ENCODE measurements around the gene APOBR.
"Not testable (repeated sequence)": the region's sequence is repeated elsewhere in the genome, so short reads cannot be mapped to it uniquely, and the experiment has no call there.

The APOBR gene, protein sequence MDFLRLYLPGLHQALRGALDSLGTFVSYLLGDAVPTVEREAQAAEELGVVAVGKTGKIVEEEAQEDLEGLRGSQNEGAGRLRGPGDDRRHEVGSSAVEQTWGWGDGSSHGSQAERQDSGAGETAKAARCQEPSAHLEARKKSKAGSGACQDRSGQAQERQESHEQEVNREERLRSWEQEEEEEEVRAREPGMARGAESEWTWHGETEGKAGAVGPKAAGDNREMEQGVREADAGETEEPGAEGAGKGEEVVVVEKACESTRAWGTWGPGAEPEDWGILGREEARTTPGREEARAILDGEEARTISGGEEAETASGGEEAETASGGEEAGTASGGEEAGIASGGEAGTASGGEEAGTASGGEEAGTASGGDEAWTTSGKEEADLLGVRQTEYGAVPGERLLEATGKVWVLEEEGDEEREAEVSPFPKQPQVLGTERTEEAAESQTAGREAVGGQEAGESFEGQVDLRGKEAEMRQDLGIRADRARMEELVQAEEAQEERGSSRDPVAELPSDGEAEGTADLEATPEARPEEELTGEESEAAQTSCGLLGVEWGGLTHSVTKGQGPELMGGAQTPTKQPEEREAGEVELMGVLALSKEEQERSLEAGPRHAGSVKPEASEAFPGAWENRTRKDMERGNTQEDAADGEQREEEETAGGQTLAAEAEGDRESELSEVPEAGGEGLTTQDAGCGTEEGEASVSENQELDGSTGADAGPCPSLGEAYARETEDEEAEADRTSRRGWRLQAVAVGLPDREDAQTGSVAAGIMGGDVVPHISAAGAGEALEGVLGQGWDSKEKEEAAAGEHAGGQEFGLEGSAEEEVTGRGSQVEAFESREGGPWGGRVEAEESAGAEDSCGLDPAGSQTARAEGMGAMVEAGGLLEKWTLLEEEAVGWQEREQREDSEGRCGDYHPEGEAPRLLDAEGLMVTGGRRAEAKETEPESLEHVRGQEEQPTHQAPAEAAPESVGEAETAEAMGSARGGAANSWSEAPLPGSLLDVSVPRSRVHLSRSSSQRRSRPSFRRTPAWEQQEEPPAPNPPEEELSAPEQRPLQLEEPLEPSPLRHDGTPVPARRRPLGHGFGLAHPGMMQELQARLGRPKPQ

DNA sequence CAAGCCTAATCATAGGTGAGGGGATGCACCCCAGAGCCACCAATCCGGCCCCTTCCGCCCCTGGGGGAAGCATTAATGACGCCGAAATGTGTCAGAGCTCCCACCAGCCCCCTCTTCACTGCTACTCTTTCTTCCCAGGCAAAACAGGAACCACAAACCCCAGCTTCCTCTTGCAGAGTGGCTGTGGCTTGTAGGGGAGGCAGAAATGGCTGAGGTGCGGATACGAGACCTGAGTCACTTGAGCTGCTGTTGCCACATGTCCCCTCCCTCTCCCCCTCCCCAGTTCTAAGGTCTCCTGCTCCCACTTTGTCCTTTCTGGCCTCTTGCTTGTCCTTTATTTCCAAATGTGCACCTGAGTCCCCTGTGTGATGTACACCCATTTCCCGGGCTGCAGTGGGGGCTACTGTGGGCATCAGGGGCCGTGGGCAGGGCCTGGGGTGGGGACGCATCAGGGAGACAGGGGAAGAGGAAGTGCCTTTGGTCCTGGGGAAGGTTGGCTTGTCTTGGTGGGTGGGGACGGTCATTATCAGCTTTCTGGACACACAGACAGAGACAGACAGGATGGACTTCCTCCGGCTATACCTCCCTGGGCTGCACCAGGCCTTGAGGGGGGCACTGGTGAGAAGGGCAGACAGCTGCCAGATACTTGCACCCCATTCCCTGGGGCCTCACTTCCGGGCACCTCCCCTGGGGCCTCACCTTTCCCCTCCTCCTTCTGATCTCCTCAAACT is at the start of gene APOBR:
TSS of gene APOBR (plus strand) at position 523 of the 731 bp plus-strand sequence. CDS start at position 562, 39 bp downstream.
- DNase-seq (ENCODE audit: low spot score), result no peak

DNA sequence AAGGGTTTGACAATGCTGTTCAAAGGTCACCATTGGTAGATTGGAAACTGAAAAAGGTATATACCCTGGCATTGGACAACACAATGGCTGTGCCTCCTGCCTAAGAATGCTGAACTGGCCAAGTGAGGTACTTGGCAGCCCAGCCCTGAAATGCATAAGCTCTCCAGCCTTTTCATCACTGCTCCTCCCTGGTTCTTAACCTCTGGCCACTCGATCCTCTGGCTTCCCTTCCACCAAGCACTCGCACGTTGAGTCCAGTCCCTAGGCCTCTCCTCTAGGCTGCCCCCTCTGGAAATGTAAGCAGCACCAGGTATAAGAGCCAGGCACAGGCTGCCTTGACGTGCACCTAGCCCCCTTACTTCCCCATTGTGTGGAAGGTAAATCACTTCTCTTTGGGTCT is 48.1 kb upstream of the APOBR start:
- not testable (repeated sequence) for DNase-seq (ENCODE audit: low spot score)

DNA sequence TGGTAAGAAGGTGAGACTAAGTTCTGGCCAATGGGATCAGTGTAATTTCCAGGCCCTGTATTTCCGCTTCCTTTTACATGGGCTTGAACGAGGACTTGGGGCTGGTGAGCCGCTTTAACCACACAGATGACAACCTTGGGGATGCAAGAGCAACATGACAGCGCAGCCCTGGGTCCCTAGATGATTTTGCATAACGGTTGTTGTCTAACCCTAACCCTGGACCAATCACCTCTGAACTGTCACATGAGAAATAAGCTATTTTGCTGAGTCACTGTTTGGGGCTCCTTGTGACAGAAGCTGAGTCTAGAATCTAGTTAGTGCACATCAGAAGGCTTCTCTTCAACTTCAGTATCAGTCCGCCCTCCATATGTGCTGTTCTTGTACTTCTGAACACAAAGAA is 47.4 kb upstream of the APOBR start:
- not testable (repeated sequence) for DNase-seq (ENCODE audit: low spot score)

DNA sequence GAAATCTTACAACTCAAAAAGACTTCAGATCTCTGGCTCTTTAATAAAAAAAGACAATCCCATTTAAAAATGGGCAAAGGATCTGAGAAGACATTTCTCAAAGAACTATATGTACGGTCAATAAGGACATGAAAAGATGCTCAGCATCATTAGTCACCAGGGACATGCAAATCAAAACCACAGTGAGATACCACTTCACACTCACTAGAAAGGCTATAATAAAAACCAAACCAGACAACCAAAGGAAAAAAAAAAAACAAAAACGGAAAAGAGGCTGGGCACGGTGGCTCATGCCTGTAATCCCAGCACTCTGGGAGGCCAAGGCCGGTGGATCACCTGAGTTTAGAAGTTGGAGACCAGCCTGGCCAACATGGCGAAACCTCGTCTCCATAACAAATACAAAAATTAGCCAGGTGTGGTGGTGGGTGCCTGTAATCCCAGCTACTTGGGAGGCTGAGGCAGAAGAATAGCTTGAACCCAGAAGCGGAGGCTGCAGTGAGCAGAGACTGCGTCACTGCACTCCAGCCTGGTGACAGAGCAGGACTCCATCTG is 20.7 kb upstream of the APOBR start:
- no peak for DNase-seq (ENCODE audit: low spot score)

DNA sequence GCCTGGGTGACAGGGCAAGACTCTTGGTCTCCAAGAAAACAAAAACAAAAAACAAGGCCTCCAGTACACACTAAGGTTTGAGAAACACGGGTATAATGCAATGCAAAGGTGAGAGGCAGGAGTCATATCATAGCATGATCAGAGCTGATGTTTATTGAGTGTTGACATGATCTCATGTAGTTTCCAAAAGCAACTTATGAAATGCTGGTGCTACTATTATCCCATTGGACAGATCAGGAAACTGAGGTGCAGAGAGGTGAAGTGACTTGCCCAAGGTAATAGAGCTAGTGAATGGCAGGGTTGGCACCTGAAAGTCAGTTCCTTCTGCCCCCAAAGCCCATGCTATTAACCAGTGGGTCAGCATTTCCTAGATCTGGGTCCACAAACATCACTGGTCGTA is 19.2 kb upstream of the APOBR start:
- DNase-seq (ENCODE audit: low spot score), result no peak

DNA sequence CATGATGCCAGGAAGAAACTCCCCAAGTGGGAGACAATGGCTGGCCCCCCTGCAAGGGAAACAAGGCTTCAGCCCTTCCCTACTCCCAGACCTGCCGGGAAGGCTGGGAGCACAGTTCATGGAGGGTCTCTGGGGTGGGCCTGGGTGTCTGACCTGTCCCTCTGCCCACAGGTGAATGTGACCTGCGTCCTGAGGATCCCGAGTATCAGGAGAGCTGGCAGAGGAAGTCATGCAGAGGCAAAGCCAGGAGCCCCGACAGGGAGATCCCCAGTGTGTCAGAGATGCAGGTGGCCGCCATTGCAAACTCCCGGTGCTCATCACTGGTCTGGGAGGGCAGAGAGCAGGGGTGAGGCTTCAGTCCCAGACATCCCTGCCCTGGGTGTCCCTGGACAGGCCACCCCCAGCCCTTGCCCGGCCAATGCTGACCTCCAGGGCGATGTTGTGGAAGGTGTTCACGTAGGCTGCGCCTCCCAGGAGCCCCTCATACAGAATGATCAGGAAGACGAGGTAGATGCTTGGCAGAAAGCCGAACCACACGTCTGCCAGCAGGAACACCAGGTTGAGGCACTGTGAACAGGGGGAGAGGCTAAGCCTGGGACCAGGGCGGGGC is 17.0 kb upstream of the APOBR start:
- DNase-seq (ENCODE audit: low spot score), result no peak

DNA sequence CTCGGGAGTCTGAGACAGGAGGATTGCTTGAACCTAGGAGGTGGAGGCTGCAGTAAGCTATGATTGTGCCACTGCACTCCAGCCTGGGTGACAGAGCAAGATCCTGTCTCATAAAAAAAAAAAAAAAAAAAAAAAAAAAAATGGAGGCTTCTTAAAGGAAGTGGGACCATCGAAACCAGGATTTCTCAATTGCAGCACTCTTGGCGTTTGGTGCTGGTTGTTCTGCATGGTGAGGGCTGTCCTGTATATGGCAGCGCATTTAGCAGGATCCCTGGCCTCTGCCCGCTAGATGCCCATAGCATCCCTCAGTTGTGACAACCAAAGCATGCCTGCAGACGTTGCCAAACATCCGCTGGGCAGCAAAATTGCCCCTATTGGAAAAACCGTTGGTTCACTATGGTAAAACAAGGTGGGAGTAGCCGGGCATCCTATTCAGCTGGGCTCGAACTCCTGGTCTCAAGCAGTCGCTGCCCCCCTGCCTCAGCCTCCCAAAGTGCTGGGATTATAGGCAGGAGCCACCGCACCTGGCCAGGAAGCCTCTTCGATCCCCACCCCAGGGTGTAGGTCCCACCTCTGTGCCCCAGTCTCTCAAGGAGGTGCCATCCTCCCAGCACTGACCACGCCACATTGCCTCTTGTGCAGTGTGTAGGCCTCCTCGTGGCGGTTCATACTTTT is 15.8 kb upstream of the APOBR start:
- DNase-seq (ENCODE audit: low spot score), result no peak

DNA sequence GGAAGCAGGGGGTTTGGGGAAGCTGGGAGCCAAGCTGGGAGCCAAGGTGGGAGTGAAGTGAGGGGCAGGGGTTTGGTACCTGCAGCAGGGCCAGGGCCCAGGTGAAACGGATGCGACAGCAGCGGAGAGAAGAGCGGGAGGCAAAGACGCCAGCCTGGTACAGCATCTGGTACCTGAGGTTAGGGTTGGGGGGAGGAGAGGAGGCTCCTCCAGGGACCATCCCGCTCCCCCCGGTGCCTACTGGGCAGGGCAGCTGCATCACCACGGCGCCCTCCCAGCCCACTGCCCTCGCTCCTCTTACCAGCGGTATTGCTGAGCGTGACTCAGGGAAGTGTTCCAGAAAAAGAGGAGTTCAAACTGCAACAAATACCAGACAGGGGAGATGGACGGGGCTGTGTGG is 12.4 kb upstream of the APOBR start:
- DNase-seq (ENCODE audit: low spot score), result no peak

DNA sequence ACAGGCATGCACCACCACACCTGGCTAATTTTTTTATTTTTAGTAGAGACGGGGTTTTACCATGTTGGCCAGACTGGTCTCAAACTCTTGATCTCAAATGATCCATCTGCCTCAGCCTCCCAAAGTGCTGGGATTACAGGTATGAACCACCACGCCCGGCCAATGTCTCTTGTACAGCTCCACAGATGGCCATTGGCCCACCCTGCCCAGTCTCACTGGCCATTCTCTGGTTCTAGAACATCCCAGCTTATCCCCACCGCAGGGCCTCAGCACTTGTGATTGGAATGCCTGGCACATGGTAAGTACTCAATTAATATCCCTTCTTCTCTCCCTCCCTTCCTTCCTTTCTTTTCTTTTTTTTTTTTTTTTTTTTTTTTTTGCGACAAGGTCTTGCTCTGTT is 11.1 kb upstream of the APOBR start:
- not testable (repeated sequence) for DNase-seq (ENCODE audit: low spot score)

DNA sequence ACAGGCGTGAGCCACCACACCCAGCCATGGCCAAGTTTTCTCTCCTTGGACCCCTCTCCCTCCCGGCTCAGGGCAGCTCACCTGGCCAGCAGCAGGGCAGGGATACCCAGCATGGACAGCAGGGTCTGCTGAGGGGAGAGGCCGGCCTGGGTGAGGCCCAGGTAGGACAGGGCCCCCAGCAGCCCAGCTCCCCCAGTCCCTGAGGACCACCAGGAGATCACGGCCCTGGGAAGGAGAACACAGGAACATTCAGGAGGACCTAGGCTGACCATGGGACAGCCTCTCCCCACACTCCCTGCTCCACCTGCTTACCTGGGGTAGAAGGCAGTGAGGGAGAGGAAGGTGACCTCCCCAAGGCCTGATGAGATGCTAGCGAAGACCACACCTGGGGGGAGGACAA is 8.2 kb upstream of the APOBR start:
- DNase-seq (ENCODE audit: low spot score), result no peak

DNA sequence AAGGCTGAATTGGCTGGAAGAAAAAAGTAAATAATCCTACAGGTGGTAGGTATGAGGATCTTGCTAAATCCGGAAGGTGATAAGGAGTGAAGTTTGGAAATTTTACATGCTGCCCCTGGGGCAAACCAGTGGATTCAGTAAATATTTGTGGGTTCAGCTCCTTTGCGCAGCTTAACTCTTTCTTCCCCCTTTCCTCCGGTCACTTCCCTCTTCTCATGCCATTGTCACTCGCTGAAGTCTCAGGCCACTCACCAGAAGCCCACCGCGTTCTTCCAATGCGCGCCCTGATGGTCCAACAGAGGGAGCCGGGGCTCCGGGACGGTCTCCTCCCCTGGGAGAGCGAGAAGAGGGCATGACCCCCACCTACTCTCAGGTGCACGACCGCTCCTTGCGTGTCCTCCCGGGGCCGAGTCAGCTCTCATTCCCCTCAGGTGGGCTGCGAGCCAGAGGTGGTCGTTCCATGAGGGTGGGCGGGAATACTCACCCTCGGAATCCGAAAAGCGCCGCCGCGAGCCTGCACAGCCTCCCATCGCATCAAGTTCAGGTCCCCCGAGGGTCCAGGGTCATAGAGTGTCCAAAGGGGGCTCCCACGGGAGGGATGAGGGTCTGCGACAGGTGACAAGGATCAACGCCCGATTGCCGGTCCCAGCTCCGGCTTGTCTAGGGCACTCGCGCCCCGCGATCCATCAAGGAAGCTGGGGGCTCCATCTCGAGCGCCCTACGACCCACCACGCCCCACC is 3.0 kb upstream of the APOBR start:
- DNase-seq (ENCODE audit: low spot score), result peak; percentile 64

DNA sequence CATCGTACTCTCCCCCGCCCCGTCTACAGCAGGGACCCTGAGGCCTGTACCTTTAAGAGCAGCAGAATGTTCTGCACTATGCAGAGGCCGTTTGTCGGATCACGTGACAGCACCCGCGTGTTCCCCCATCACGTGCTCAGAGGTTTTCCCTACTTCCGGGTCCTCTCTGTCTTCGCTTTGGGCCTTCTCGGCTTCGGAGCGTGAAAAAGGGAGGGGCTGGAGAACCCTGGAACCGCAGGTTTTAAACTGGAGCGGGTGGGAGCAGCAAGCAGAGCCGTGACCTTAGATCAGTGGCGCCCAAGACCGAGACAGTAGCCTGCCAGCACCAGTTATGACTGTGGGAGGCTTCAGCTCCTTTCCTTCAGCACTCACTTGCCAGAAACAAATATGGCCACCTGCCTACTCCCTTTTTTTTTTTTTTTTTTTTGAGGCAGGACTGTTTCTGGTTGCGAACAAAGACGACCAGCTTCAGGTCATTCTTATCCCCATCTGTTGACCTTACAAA is 2.4 kb upstream of the APOBR start, which contains the start of gene CLN3:
TSS of gene CLN3 (minus strand) at position 105 of the 505 bp plus-strand sequence. CDS start 315 bp downstream, outside the sequence.
- peak; percentile 93 for DNase-seq (ENCODE audit: low spot score)

DNA sequence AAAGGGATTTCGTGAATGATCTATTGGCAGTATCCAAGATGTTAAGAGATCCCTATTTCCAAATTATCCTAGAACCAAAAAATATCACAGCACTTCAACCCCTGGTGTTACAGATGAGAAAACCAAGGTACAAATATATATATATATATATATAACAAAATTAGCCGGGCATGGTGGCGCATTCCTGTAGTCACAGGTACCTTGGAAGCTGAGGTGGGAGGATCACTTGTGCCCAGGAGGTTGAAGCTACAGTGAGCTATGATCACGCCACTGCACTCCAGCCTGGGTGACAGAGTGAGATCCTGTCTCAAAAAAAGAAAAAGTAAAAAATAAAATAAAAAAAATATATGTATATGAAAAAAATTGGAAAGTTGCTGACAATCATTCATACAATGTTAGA is 1.9 kb upstream of the APOBR start:
- DNase-seq (ENCODE audit: low spot score), result no peak

DNA sequence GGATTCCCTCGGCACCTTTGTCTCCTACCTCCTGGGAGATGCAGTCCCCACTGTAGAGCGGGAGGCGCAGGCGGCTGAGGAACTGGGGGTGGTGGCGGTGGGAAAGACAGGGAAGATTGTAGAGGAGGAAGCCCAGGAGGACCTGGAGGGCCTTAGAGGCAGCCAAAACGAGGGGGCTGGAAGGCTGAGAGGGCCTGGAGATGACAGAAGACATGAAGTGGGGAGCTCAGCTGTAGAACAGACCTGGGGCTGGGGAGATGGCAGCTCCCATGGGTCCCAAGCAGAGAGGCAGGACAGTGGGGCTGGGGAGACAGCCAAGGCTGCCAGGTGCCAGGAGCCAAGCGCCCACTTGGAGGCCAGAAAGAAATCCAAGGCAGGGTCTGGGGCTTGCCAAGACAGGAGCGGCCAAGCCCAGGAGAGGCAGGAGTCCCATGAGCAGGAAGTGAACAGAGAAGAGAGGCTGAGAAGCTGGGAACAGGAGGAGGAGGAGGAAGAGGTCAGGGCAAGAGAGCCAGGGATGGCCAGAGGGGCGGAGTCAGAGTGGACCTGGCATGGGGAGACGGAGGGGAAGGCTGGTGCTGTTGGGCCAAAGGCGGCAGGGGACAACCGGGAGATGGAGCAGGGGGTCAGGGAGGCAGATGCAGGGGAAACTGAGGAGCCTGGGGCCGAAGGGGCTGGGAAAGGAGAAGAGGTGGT is 803 bp downstream of the APOBR start:
- DNase-seq (ENCODE audit: low spot score), result no peak

DNA sequence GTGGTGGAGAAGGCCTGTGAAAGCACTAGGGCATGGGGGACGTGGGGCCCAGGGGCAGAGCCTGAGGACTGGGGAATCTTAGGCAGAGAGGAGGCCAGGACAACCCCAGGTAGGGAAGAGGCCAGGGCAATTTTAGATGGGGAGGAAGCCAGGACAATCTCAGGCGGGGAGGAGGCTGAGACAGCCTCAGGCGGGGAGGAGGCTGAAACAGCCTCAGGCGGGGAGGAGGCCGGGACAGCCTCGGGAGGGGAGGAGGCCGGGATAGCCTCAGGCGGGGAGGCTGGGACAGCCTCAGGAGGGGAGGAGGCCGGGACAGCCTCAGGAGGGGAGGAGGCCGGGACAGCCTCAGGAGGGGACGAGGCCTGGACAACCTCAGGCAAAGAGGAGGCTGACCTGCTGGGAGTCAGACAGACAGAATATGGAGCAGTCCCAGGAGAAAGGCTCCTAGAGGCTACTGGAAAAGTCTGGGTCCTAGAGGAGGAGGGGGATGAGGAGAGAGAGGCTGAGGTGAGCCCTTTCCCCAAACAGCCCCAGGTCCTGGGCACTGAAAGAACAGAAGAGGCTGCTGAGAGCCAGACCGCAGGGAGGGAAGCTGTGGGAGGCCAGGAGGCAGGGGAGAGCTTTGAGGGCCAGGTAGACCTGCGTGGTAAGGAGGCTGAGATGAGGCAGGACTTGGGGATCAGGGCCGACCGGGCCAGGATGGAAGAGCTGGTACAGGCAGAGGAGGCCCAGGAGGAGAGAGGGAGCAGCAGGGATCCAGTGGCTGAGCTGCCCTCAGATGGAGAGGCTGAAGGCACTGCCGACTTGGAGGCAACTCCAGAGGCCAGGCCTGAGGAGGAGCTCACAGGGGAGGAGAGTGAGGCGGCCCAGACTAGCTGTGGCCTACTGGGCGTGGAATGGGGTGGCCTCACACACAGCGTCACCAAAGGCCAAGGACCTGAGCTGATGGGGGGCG is 1.6 kb downstream of the APOBR start:
- no peak for DNase-seq (ENCODE audit: low spot score)

DNA sequence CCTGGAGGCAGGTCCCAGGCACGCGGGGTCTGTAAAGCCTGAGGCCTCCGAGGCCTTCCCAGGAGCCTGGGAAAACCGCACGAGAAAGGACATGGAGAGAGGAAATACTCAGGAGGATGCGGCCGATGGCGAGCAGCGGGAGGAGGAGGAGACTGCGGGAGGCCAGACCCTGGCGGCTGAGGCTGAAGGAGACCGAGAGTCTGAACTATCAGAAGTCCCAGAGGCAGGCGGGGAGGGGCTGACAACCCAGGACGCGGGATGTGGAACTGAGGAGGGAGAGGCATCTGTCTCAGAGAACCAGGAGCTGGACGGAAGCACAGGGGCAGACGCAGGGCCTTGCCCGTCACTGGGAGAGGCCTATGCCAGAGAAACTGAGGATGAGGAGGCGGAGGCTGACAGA is 2.4 kb downstream of the APOBR start:
- no peak for DNase-seq (ENCODE audit: low spot score)

DNA sequence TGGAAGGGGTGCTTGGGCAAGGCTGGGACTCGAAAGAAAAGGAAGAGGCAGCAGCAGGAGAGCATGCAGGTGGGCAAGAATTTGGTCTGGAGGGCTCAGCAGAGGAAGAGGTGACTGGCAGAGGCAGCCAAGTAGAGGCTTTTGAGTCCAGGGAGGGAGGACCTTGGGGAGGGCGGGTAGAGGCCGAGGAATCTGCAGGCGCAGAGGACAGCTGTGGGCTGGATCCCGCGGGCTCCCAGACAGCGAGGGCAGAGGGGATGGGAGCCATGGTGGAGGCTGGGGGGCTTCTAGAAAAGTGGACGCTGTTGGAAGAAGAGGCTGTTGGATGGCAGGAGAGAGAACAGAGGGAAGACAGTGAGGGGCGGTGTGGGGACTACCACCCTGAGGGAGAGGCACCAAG is 2.9 kb downstream of the APOBR start:
- DNase-seq (ENCODE audit: low spot score), result no peak
